ENCODE data around the gene DMAC2L. TPM values are rescaled to one million over a fixed set of nuclear protein-coding genes. Genes with fewer than 3 reads are reported as not detected.
"Not testable (repeated sequence)": the region's sequence is repeated elsewhere in the genome, so short reads cannot be mapped to it uniquely, and the experiment has no call there.

Gene DMAC2L
- polyA plus RNA-seq, 1 donor from 2014 or later: 25.3 TPM

DNA sequence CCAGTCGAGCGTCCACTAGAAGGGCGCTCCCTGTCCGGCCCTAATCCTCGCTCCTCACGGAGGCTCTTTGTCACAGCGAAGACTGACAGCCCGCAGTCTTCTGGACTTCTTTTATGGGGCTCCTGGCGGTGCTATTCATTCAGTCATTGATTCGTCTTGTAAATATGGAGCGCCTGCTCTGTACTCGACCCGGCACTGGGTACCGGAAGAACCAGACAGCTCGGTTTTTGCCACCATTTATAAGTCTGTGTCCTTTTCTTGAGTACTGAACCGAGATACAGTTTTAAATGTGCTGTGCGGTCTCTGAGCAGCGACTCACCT is 570 bp downstream of the DMAC2L start:
- H3K4me1 Mint-ChIP-seq: peaks cover 19 to 30% (median 27%) of the 10 kb centered on the region in 3 donors
- H3K4me3 Mint-ChIP-seq: peak overlapping the region; percentile 93 to 100 (median 95)
- H3K27ac Mint-ChIP-seq: peak overlapping the region; percentile 91 to 98 (median 98)
- H3K9me3 Mint-ChIP-seq: no peaks in the 10 kb centered on the region
- peaks cover 8% of the 10 kb centered on the region for H3K36me3 Mint-ChIP-seq
- H3K27me3 Mint-ChIP-seq: no peaks in the 10 kb centered on the region

DNA sequence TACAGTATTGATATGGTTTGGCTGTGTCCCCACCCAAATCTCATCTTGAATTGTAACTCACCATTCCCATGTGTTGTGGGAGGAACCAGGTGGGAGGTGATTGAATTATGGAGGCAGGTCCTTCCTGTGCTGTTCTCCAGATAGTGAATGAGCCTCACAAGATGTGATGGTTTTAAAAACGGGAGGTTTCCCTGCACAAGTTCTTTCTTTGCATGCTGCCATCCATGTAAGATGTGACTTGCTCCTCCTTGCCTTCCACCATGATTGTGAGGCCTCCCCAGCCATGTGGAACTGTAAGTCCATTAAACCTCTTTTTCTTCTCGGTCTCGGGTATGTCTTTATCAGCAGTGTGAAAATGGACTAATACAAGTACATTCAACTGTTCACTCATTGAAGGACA is 2.0 kb downstream of the DMAC2L start:
- not testable (repeated sequence) for H3K9me3 Mint-ChIP-seq, H3K27me3 Mint-ChIP-seq, H3K36me3 Mint-ChIP-seq, H3K27ac Mint-ChIP-seq
- Mint-ChIP-seq H3K4me1 (peaks cover 28 to 34% (median 28%) of the 10 kb centered on the region in 3 donors), H3K4me3 (peak overlapping the region; percentile 41 to 95 (median 71))

DNA sequence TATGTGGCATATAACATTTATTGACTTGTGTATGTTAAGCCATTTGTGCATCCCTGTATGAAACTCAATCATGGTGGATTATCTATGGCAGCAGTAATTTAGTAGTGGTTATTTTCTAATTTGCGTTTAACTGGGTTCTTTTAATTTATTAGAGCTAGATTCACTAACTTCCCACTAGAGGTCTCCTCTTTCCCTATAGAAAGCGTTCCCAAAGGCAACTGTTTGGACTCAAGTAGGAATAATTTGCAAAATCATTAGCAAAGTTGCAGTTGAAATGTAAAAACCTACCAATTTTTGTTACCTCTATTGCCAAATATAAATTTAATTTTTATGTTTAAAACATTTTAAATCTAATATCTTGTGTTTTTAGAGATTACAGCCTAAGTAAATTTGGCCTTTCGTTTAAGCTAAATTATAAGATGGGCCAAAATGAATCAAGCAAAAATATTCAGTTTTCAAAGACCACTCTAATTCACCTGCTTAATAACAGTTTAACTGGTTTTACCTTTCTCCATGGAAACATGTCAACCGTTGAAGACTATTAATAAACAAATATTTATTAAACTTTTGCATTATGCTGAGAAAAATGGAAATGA is 6.0 kb downstream of the DMAC2L start:
- Mint-ChIP-seq H3K9me3 (no peaks in the 10 kb centered on the region), H3K4me1 (peaks cover 17 to 21% (median 20%) of the 10 kb centered on the region in 3 donors), H3K4me3 (no peak overlapping the region), H3K27me3 (no peaks in the 10 kb centered on the region), H3K27ac (no peak overlapping the region), H3K36me3 (peaks cover 5% of the 10 kb centered on the region)

DNA sequence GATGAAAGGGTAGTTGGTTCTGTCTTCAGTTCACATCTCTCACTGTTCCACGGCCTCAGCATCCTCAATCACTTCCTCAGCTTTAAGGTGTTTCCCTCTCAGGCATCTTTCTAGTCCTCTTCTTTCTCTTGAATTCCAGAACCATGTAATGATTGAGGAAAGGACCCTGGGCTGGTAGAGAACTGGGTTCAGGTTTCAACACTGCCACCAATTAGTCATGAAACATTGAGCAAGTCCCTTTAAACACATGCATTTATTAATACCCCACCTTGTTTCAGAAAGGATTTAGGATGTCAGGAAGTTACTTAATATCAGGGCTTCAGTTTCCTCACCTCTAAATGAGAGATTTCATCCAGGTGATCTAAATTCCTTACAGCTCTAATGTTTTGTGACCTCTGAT is 7.2 kb downstream of the DMAC2L start:
- H3K36me3 Mint-ChIP-seq: peaks cover 5% of the 10 kb centered on the region
- no peaks in the 10 kb centered on the region for H3K9me3 Mint-ChIP-seq
- H3K4me3 Mint-ChIP-seq: no peak overlapping the region
- H3K27ac Mint-ChIP-seq: no peak overlapping the region
- H3K27me3 Mint-ChIP-seq: no peaks in the 10 kb centered on the region
- peaks cover 13 to 16% (median 14%) of the 10 kb centered on the region in 3 donors for H3K4me1 Mint-ChIP-seq

DNA sequence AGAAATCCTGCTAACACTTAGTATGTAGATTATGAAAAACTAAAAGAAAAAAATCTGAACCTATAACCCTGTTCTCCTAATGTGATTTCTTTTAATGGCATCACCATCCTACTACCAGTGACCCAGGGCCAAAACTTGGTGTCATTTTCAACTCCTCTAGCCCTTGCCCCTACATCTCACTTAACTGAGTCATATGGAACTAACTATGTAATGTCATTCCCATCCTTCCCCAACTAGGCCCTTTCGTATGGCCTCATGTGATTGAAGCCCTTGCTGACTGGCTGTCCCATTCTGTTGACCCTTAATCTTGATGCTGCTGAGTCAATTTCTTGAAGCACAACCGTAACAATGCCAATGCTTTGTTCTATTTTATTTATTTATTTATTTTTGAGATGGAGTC is 7.6 kb downstream of the DMAC2L start:
- Mint-ChIP-seq H3K27ac (no peak overlapping the region), H3K9me3 (no peaks in the 10 kb centered on the region), H3K4me3 (no peak overlapping the region), H3K27me3 (no peaks in the 10 kb centered on the region), H3K36me3 (peaks cover 5% of the 10 kb centered on the region), H3K4me1 (peaks cover 13 to 16% (median 14%) of the 10 kb centered on the region in 3 donors)

DNA sequence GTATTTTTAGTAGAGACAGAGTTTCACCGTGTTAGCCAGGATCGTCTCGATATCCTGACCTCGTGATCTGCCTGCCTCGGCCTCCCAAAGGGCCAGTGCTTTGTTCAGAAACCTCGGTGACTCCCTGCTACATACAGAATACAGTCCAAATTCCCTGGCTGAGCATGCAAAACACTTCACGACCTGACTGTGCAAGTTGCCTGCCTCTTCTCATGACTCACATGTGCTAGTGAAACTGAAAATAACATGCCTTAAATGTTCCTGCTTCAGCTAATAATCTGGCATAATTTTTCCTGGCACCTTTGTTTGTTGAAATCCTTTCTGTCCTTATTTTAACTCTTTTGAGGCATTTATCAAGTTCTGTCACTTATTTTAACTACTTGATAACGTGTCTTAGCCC is 8.2 kb downstream of the DMAC2L start:
- Mint-ChIP-seq H3K4me1 (peaks cover 13 to 16% (median 14%) of the 10 kb centered on the region in 3 donors), H3K27me3 (no peaks in the 10 kb centered on the region), H3K9me3 (no peaks in the 10 kb centered on the region), H3K27ac (no peak overlapping the region), H3K36me3 (peaks cover 5% of the 10 kb centered on the region), H3K4me3 (no peak overlapping the region)

DNA sequence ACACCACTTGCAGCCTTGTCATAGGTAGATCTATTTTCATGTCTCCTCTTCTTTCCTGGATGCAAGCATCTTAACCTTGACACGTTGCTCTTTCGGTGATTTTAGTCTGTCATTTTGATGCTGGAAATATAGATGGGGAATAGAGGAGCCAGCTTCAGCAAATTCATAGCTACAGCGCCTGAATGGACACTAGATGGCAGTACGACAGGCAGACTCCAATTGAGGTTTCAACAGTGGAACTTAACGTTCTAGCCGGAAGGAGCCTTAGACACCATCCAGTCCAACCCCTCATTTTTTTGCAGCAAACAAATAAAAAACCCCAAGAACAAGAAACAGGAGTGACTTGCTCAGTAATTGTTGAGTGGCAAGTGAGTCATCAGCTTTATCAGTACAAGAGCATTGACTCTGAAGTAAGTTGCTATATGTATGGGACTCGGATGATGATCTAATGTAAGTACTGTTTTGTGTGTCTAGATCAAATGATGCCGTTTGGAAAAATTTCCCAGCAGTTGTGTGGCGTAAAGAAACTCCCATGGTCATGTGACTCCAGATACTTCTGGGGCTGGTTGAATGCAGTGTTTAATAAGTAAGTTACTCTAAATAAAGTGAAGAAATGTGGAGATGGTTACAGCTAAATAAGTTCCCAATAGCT is 9.0 kb downstream of the DMAC2L start:
- H3K27ac Mint-ChIP-seq: no peak overlapping the region
- H3K9me3 Mint-ChIP-seq: no peaks in the 10 kb centered on the region
- no peaks in the 10 kb centered on the region for H3K27me3 Mint-ChIP-seq
- peaks cover 11 to 16% (median 12%) of the 10 kb centered on the region in 3 donors for H3K4me1 Mint-ChIP-seq
- peaks cover 6% of the 10 kb centered on the region for H3K36me3 Mint-ChIP-seq
- no peak overlapping the region for H3K4me3 Mint-ChIP-seq

DNA sequence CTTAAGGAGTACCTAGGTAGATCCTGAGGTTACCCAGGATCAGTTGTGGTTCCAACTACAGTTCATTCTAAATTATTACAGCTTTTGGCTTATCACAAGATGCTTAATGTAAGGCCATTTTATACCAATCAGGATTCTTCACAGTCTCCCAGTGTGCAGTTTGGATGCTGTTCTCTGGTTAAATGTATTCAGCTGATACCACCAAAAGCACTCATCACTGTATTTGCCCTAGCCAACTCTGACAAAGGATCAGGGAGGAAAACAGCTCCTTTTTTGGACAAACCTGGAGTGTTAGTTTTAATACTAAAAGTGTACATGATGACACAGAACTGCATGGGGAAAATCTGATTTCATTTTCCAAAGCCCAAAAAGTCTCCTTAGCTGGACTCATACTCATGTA is 19.5 kb downstream of the DMAC2L start:
- Mint-ChIP-seq H3K36me3 (no peaks in the 10 kb centered on the region), H3K4me1 (peaks cover 5 to 9% (median 9%) of the 10 kb centered on the region in 3 donors), H3K27ac (no peak overlapping the region)

DNA sequence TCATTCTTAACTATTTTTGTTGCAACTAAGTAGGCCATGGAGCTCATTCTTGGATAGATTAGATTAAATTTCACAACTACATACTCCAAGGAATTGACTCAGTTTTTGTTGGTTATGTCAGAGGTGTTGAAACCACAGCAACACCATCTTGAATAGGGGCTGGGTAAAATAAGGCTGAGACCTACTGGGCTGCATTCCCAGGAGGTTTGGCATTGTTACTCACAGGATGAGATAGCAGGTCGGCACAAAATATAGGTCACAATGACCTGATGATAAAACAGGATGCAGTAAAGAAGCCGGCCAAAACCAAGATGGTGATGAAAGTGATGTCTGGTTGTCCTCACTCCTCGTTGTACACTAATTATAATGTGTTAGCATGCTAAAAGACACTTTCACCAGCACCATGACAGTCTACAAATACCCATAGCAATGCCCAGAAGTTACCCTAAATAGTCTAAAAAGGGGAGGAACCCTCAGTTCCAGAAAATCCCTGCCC is 20.9 kb downstream of the DMAC2L start:
- Mint-ChIP-seq H3K9me3 (no peaks in the 10 kb centered on the region), H3K27ac (no peak overlapping the region), H3K4me3 (no peak overlapping the region), H3K27me3 (no peaks in the 10 kb centered on the region), H3K36me3 (no peaks in the 10 kb centered on the region), H3K4me1 (peaks cover 6 to 10% (median 10%) of the 10 kb centered on the region in 3 donors)

More for the DNA sequence above, 19.5 kb downstream of the DMAC2L start:
- no peaks in the 10 kb centered on the region for H3K9me3 Mint-ChIP-seq
- H3K4me3 Mint-ChIP-seq: no peak overlapping the region
- no peaks in the 10 kb centered on the region for H3K27me3 Mint-ChIP-seq

DNA sequence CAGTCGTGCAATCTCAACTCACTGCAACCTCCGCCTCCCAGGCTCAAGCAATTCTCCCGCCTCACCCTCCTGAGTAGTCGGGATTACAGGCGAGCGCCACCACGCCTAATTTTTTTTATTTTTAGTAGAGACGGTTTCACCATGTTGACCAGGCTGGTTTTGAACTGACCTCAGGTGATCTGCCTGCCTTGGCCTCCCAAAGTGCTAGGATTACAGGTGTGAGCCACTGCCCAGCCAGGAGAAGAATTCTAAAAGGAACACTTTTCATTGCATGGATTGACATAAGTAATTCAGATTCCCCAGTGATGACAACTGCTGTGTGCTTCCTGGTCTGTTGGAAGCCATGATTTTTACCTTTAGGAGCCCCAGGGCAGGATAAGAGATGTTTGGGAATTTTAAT is 22.1 kb downstream of the DMAC2L start:
- Mint-ChIP-seq H3K4me3 (no peak overlapping the region), H3K27me3 (no peaks in the 10 kb centered on the region), H3K27ac (no peak overlapping the region), H3K4me1 (peaks cover 6 to 10% (median 10%) of the 10 kb centered on the region in 3 donors), H3K36me3 (peaks cover 5% of the 10 kb centered on the region), H3K9me3 (no peaks in the 10 kb centered on the region)

DNA sequence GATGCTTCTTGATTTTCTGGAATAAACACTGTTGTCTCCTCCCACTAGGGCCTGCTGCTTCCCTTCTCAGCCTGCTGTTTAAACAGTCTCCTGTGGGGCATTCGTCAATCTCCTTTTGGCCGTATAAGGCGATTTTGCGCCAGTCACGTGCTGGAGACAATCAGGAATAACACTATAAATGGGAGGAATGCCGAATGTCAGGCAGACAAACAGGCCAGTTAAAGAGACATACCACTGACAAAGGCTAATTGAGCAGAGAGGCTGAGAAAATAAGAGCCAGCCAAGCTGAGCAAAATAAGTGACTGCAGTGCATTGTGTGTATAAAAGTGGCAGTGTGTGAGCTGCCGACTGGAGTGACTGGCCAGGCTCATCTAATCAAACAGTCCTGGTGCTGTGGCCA is 23.3 kb downstream of the DMAC2L start:
- Mint-ChIP-seq H3K4me3 (no peak overlapping the region), H3K4me1 (peaks cover 6 to 10% (median 10%) of the 10 kb centered on the region in 3 donors)

DNA sequence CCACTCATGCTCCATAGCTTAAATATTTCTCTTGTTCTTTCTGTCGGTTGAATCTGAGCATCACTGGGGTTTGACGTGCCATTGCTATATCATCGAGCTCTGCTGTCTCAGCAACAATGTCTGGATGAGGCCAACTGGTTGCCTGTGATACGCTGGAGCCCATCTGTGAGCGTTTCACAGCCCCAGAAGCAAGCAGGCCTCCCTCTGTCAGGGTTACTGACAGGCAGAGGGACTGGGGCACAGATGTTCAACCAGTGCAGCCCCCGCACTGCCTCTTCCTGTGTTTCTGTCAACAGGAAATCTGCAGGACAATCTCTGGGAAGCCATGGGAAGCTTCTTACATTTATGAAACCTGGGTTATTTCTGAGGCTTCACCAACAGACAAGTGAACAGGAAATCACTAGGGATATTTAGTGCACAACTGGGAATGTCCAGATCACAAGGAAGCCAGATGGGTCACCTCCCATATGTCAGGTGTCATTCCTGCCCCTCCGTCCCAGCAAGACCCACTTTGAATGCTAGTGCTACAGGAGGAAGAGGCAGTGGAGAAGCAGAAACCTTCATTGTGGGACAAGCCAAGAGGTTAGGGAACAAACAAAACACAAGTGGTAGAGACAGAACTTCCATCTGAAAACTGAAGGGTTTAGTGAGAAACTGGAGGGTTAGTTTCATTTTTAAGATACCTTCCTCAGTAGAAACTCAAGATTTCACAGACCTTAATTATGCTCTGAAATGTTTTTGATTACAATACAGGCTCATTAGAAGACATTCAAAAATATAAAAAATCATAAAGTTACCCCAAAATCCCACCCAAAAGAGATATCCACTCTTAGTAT is 24.1 kb downstream of the DMAC2L start:
- H3K27ac Mint-ChIP-seq: peak overlapping the region in 2 of 3 donors; percentile 43 to 80
- no peaks in the 10 kb centered on the region for H3K9me3 Mint-ChIP-seq
- H3K4me1 Mint-ChIP-seq: peaks cover 6 to 10% (median 10%) of the 10 kb centered on the region in 3 donors
- peaks cover 5% of the 10 kb centered on the region for H3K36me3 Mint-ChIP-seq
- H3K4me3 Mint-ChIP-seq: peak overlapping the region in 3 of 4 donors; percentile 30 to 67 (median 36)
- no peaks in the 10 kb centered on the region for H3K27me3 Mint-ChIP-seq

More for the DNA sequence above, 23.3 kb downstream of the DMAC2L start:
- H3K9me3 Mint-ChIP-seq: no peaks in the 10 kb centered on the region
- peaks cover 5% of the 10 kb centered on the region for H3K36me3 Mint-ChIP-seq
- H3K27me3 Mint-ChIP-seq: no peaks in the 10 kb centered on the region
- H3K27ac Mint-ChIP-seq: peak overlapping the region in 2 of 3 donors; percentile 43 to 71

DNA sequence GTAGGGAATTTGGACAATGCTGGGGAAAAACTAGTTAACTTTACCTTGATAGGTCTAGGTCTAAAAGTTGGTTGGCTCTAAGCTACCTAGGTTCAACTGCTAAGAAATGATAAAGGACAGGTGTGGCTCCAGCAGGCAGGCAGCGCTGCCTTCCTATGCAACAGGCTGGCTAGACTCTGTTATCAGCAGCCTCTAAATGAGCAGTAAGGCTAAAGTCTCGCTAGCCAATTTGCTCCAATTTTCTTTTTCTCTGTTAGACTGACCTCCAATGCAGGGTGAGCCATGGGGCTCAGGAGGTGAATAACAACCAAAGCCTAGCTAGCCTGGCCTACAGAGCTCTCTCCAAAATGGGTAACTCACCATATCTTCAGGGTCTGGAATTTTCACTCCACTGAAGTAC is 26.5 kb downstream of the DMAC2L start:
- Mint-ChIP-seq H3K27ac (no peak overlapping the region), H3K4me1 (peaks cover 6 to 13% (median 13%) of the 10 kb centered on the region in 3 donors), H3K9me3 (no peaks in the 10 kb centered on the region), H3K36me3 (peaks cover 5% of the 10 kb centered on the region), H3K4me3 (no peak overlapping the region), H3K27me3 (no peaks in the 10 kb centered on the region)

DNA sequence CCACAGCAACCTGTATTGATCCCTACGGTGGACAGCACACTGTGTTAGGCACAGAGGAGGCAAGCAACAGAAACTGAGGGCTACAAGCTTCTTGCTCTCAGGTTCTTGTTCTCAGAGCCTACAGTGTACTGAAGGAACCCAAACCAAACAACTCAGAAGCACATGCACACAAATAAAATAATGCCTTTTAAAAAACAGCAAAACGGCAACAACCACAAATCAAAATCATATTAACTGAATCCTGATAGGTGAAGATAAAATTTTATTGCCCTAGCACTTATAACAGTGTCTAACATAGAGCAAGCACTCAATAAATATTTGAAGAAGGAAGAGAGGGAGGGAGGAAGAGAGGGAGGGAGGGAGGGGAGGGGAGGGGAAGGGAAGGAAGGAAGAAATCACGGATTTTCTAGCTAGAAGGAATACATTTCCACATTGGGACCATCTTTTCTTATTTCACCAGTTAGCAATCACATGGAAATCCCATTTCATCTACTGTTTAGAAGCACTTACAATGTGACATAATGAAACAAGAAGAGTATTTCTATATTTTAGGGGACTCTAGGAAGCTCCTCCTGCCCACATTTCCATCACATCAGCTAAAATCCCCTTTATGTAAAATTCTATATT is 27.2 kb downstream of the DMAC2L start:
- H3K27ac Mint-ChIP-seq: no peak overlapping the region
- peaks cover 5% of the 10 kb centered on the region for H3K36me3 Mint-ChIP-seq
- no peaks in the 10 kb centered on the region for H3K27me3 Mint-ChIP-seq
- H3K4me1 Mint-ChIP-seq: peaks cover 6 to 13% (median 13%) of the 10 kb centered on the region in 3 donors
- no peaks in the 10 kb centered on the region for H3K9me3 Mint-ChIP-seq
- H3K4me3 Mint-ChIP-seq: no peak overlapping the region

DNA sequence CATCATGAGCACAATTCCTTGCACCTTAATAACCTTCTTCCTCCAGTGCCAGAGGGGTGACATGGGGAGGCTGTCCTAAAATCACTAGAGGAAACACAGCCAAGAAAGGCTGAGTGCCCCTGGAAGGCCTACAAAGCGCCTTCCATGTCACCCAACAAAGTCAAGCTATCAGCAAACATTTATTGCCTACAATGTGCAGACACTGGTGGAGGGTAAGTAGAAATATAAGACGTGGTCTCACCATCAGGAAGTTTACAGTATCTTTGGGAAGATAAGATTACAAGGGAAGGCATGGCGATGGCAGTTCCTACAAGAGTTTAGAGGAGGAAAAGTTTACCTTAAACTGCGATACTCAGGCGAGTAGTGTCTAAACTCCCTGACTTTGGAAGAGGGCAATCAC is 27.9 kb downstream of the DMAC2L start:
- H3K27ac Mint-ChIP-seq: peak overlapping the region in 1 of 3 donors; percentile 12
- peaks cover 5% of the 10 kb centered on the region for H3K36me3 Mint-ChIP-seq
- H3K4me3 Mint-ChIP-seq: no peak overlapping the region
- H3K27me3 Mint-ChIP-seq: no peaks in the 10 kb centered on the region
- peaks cover 6 to 13% (median 11%) of the 10 kb centered on the region in 3 donors for H3K4me1 Mint-ChIP-seq
- no peaks in the 10 kb centered on the region for H3K9me3 Mint-ChIP-seq

Data from IgD-negative memory B cell (primary cell).